PC-9 (cell line): ENCODE measurements around the gene PCDH12. TPM values are rescaled to one million over a fixed set of nuclear protein-coding genes. Genes with fewer than 3 reads are reported as not detected.

Experiments
- BruUV-seq: library from RNA; stranded (reverse); fragments of 400-500 nt; replicated peaks from 2 replicates; lab custom pipeline; 2021; lab: Mats Ljungman, UMichigan
- CTCF ChIA-PET: fragments of 300-600 bp; sonication (Branson Sonifier 250); formaldehyde crosslinking; loops from one replicate; lab custom pipeline; 2022; ENCODE audit warnings: antibody characterized with exemption; lab: Charles Lee
- POLR2A ChIA-PET: fragments of 300-600 bp; sonication (Branson Sonifier 250); formaldehyde crosslinking; loops from one replicate; lab custom pipeline; 2022; ENCODE audit warnings: antibody characterized with exemption; ENCODE audit not compliant: unreplicated experiment; lab: Charles Lee
- DNase-seq, 2 experiments: peaks; one replicate each; pipeline versions ENCODE4 v3.0.0 to v3.0.0-alpha.2; 2015 to 2022; ENCODE audit warnings: mixed read lengths in 1 of 2
- H2AFZ ChIP-seq: fragments of 200-600 bp; sonication (generic); 2 replicates; pipeline ENCODE4 v1.8.1; 2017; ENCODE audit warnings: antibody characterized with exemption
- H3F3A ChIP-seq: fragments of 200-600 bp; sonication (generic); 2 replicates; pipeline ENCODE4 v1.8.1; 2017; ENCODE audit warnings: antibody characterized with exemption, mild to moderate bottlenecking, low read depth; ENCODE audit not compliant: insufficient read depth
- H3K27ac ChIP-seq: fragments of 200-600 bp; sonication (generic); 2 replicates; pipeline ENCODE4 v1.6.1; 2016; ENCODE audit warnings: mixed run types
- H3K27me3 ChIP-seq: fragments of 200-600 bp; sonication (generic); 2 replicates; pipeline ENCODE4 v1.6.1; 2016; ENCODE audit warnings: low read depth, mixed run types; ENCODE audit not compliant: insufficient read depth
- H3K36me3 ChIP-seq: fragments of 200-600 bp; sonication (generic); 2 replicates; pipeline ENCODE4 v1.6.1; 2016; ENCODE audit warnings: low read depth, mixed run types
- H3K4me1 ChIP-seq: fragments of 200-600 bp; sonication (generic); replicated peaks from 2 replicates; pipeline ENCODE4 v1.6.1; 2016; ENCODE audit warnings: mixed run types; ENCODE audit not compliant: insufficient read depth
- H3K4me2 ChIP-seq: fragments of 200-600 bp; sonication (generic); 2 replicates; pipeline ENCODE4 v1.6.1; 2017; ENCODE audit warnings: mixed run types
- H3K4me3 ChIP-seq: fragments of 200-600 bp; sonication (generic); 2 replicates; pipeline ENCODE4 v1.6.1; 2016; ENCODE audit warnings: mixed run types
- H3K79me2 ChIP-seq: fragments of 200-600 bp; sonication (generic); 2 replicates; pipeline ENCODE4 v1.6.1; 2017; ENCODE audit warnings: low read depth, mixed run types
- H3K9me2 ChIP-seq: fragments of 200-600 bp; sonication (generic); 2 replicates; pipeline ENCODE4 v1.8.1; 2017; ENCODE audit warnings: mild to moderate bottlenecking; ENCODE audit not compliant: insufficient read depth
- H3K9me3 ChIP-seq: fragments of 200-600 bp; sonication (generic); 2 replicates; pipeline ENCODE4 v1.8.1; 2016; ENCODE audit warnings: low read depth; ENCODE audit not compliant: insufficient read depth
- H4K20me1 ChIP-seq: fragments of 200-600 bp; sonication (generic); 2 replicates; pipeline ENCODE4 v1.8.1; 2017; ENCODE audit not compliant: insufficient read depth
- EZH2 ChIP-seq: fragments of 200-600 bp; sonication (generic); IDR thresholded peaks from 2 replicates; pipeline ENCODE4 v1.8.0; 2017; ENCODE audit warnings: antibody characterized with exemption, low read depth
- intact Hi-C: fragments of 100-400 bp; cut with micrococcal nuclease; formaldehyde crosslinking; loops from one replicate; pipeline ENCODE4 v1.10.0; 2022; ENCODE audit not compliant: unreplicated experiment
- total RNA-seq: library from RNA; stranded (reverse); gene quantifications from 2 replicates; pipeline ENCODE4 v1.2.3, GENCODE V29; 2021
- TF ChIP-seq, protein P1 (sequence below): fragments of 200-600 bp; sonication (generic); conservative IDR thresholded peaks from 2 replicates; pipeline ENCODE4 v1.6.1; 2017; ENCODE audit warnings: mixed run types, antibody characterized with exemption, mild to moderate bottlenecking, moderate library complexity

PCDH12 gene
- total RNA-seq, 1 experiment from 2014 or later, result not detected

DNA sequence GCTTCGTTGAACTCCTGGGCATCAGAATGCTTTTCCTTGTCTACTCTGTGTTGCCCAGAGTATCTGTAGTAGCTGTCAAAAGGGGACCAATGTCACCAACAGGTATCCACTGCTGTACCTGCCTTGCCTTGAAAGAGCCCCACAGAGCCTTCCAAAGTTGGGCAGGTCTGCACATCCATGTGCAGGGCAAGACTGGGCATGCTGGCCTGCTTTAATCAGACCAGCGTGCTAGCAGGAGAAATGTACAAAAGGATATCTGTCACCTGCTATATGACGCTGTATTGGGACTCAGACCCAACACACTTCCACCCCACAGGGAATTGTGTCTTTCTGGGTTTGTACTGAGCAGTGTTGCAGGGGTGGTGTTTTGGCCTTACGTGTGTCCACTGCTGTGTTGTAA, 22.5 kb downstream of the PCDH12 start:
- POLR2A ChIA-PET, result no interaction called here
- CTCF ChIA-PET, result no interaction called here
- Histone ChIP-seq H3K4me1 (no peaks in the 10 kb centered on the region), H3K9me2 (no peaks in the 10 kb centered on the region), H3K36me3 (peaks cover 29% of the 10 kb centered on the region), H3F3A (peaks cover 3% of the 10 kb centered on the region; the same call in 1 of the 2 replicates), H3K27me3 (no peaks in the 10 kb centered on the region), H3K27ac (no peak overlapping the region), H4K20me1 (no peaks in the 10 kb centered on the region), H3K4me2 (no peak overlapping the region), H3K4me3 (no peak overlapping the region), H3K79me2 (no peaks in the 10 kb centered on the region), H3K9me3 (no peaks in the 10 kb centered on the region), H2AFZ (no peak overlapping the region)
- BruUV-seq, result no TSS peak
- no peak for DNase-seq
- no peak for TF ChIP-seq EZH2
- TF ChIP-seq, protein P1, sequence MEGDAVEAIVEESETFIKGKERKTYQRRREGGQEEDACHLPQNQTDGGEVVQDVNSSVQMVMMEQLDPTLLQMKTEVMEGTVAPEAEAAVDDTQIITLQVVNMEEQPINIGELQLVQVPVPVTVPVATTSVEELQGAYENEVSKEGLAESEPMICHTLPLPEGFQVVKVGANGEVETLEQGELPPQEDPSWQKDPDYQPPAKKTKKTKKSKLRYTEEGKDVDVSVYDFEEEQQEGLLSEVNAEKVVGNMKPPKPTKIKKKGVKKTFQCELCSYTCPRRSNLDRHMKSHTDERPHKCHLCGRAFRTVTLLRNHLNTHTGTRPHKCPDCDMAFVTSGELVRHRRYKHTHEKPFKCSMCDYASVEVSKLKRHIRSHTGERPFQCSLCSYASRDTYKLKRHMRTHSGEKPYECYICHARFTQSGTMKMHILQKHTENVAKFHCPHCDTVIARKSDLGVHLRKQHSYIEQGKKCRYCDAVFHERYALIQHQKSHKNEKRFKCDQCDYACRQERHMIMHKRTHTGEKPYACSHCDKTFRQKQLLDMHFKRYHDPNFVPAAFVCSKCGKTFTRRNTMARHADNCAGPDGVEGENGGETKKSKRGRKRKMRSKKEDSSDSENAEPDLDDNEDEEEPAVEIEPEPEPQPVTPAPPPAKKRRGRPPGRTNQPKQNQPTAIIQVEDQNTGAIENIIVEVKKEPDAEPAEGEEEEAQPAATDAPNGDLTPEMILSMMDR, result no peak
- intact Hi-C loops, result no loop called here

GRCh38 chr5:141934099-141934844, 23.7 kb downstream of the PCDH12 start:
- H4K20me1 ChIP-seq, result no peaks in the 10 kb centered on the region
- H3K4me3 ChIP-seq, result no peak overlapping the region
- H3K36me3 ChIP-seq, result peaks cover 36% of the 10 kb centered on the region
- POLR2A ChIA-PET, result no interaction called here
- H2AFZ ChIP-seq, result no peak overlapping the region
- TF ChIP-seq EZH2, result no peak
- TF ChIP-seq, protein P1, result no peak
- no peaks in the 10 kb centered on the region for H3K9me3 ChIP-seq
- BruUV-seq, result no TSS peak
- intact Hi-C loops, result no loop called here
- no peaks in the 10 kb centered on the region for H3K4me1 ChIP-seq
- no peaks in the 10 kb centered on the region for H3K27me3 ChIP-seq
- H3F3A ChIP-seq, result peaks cover 3% of the 10 kb centered on the region; the same call in 1 of the 2 replicates
- H3K27ac ChIP-seq, result no peak overlapping the region
- no peaks in the 10 kb centered on the region for H3K9me2 ChIP-seq
- DNase-seq, result no peak
- H3K4me2 ChIP-seq, result no peak overlapping the region
- CTCF ChIA-PET, result no interaction called here
- no peaks in the 10 kb centered on the region for H3K79me2 ChIP-seq

DNA sequence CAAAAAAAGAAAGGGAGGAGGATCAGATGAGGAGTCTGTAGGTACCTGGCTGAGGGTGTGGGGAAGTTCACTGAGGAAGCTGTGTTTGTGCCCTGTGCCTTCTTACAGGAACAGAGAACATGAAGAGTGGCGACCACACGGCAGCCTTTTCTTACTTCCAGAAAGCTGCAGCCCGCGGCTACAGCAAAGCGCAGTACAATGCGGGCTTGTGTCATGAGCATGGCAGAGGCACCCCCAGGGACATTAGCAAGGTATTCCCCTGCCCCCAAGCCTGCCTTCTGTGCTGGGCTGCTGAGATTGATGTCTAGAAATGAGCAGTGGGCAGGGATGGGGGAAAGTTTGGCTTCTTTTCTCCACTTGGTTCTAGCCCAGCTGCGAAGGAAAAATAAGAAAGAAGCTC, 24.9 kb downstream of the PCDH12 start:
- Histone ChIP-seq H3K9me3 (no peaks in the 10 kb centered on the region), H3K4me2 (no peak overlapping the region), H3F3A (peaks cover 3% of the 10 kb centered on the region; the same call in 1 of the 2 replicates), H3K27ac (no peak overlapping the region), H3K4me1 (no peaks in the 10 kb centered on the region), H3K79me2 (no peaks in the 10 kb centered on the region), H3K9me2 (no peaks in the 10 kb centered on the region), H3K36me3 (peaks cover 46% of the 10 kb centered on the region), H3K27me3 (no peaks in the 10 kb centered on the region), H4K20me1 (no peaks in the 10 kb centered on the region), H2AFZ (no peak overlapping the region), H3K4me3 (no peak overlapping the region)
- intact Hi-C loops, result no loop called here
- POLR2A ChIA-PET, result no interaction called here
- CTCF ChIA-PET, result interaction anchor here (0.6 kb wide), 1 partner anchor 459 kb away, joined by 3 read pairs; no protein-coding TSS in a partner anchor
- BruUV-seq, result no TSS peak
- TF ChIP-seq, protein P1, result no peak
- no peak for TF ChIP-seq EZH2
- DNase-seq, result no peak
